Measurements from ENCODE around the gene RIC8B.

- no peak for TF ChIP-seq ZNF274 (IDR thresholded peaks at IDR 0.05; ENCODE audit: low read depth, low read length)
- TF ChIP-seq YY1 (IDR thresholded peaks at IDR 0.05; ENCODE audit: insufficient read depth, insufficient read length), result no peak
These were observed 132.2 kb downstream of the RIC8B start for GRCh38 chr12:106906715-106907114.
